SK-N-SH treated with all-trans-retinoic acid at 6 μM for 48 hours (cell line): ENCODE results near the gene GRK1.

ENCODE experiments used
- ATAC-seq: fragments of 200-7000 bp; cut with Tn5 transposase; 3 replicates; pipeline ENCODE4 v1.9.1; 2020; ENCODE audit warnings: mild to moderate bottlenecking, moderate library complexity
- ARNTL ChIP-seq: fragments of 450-650 bp; formaldehyde crosslinking; IDR thresholded peaks from 2 replicates; pipeline ENCODE4 v1.5.0; 2020; ENCODE audit warnings: low read depth, mild to moderate bottlenecking, moderate library complexity, borderline replicate concordance
- BACH2 ChIP-seq: fragments of 250-450 bp; sonication (Bioruptor Pico); IDR thresholded peaks from 2 replicates; pipeline ENCODE4 v1.9.0; 2021; ENCODE audit warnings: mild to moderate bottlenecking, borderline replicate concordance
- CREB5 ChIP-seq: fragments of 250-450 bp; sonication (Bioruptor Pico); IDR thresholded peaks from 2 replicates; pipeline ENCODE4 v1.5.1; 2020; ENCODE audit warnings: low read depth, mild to moderate bottlenecking, moderate library complexity
- CSDC2 ChIP-seq: fragments of 250-450 bp; sonication (Bioruptor Pico); IDR thresholded peaks from 2 replicates; pipeline ENCODE4 v1.5.0; 2020; ENCODE audit warnings: mild to moderate bottlenecking, moderate library complexity
- CSRNP3 ChIP-seq: fragments of 250-450 bp; sonication (Bioruptor Pico); IDR thresholded peaks from 2 replicates; pipeline ENCODE4 v1.5.1; 2021; ENCODE audit warnings: mild to moderate bottlenecking, moderate library complexity
- ESRRG ChIP-seq: fragments of 250-450 bp; sonication (Bioruptor Pico); IDR thresholded peaks from 2 replicates; pipeline ENCODE4 v1.6.1; 2021; ENCODE audit warnings: mild to moderate bottlenecking
- GLIS3 ChIP-seq: fragments of 250-450 bp; sonication (Bioruptor Pico); IDR thresholded peaks from 2 replicates; pipeline ENCODE4 v1.5.0; 2020; ENCODE audit warnings: mild to moderate bottlenecking, moderate library complexity
- ISL1 ChIP-seq: fragments of 250-450 bp; sonication (Bioruptor Pico); IDR thresholded peaks from 2 replicates; pipeline ENCODE4 v2.1.2; 2022; ENCODE audit warnings: mild to moderate bottlenecking, moderate library complexity
- OSR1 ChIP-seq: fragments of 250-450 bp; sonication (Bioruptor Pico); IDR thresholded peaks from 2 replicates; pipeline ENCODE4 v1.8.0; 2022; ENCODE audit warnings: moderate library complexity, mild to moderate bottlenecking, inconsistent platforms
- PATZ1 ChIP-seq: fragments of 250-450 bp; sonication (Bioruptor Pico); IDR thresholded peaks from 2 replicates; pipeline ENCODE4 v1.8.0; 2020; ENCODE audit warnings: mild to moderate bottlenecking, moderate library complexity, borderline replicate concordance
- POU6F1 ChIP-seq: fragments of 250-450 bp; sonication (Bioruptor Pico); IDR thresholded peaks from 2 replicates; pipeline ENCODE4 v1.8.0; 2021; ENCODE audit warnings: low read depth, mild to moderate bottlenecking, moderate library complexity, borderline replicate concordance
- PPARA ChIP-seq: fragments of 250-450 bp; sonication (Bioruptor Pico); IDR thresholded peaks from 2 replicates; pipeline ENCODE4 v1.5.0; 2020; ENCODE audit warnings: mild to moderate bottlenecking, borderline replicate concordance
- SNAI2 ChIP-seq: fragments of 250-450 bp; sonication (Bioruptor Pico); IDR thresholded peaks from 2 replicates; pipeline ENCODE4 v1.5.0; 2020; ENCODE audit warnings: mild to moderate bottlenecking, moderate library complexity
- TCF4 ChIP-seq: fragments of 250-450 bp; sonication (Bioruptor Pico); IDR thresholded peaks from 2 replicates; pipeline ENCODE4 v1.8.0; 2021; ENCODE audit warnings: mild to moderate bottlenecking, moderate library complexity, borderline replicate concordance
- TOX ChIP-seq: fragments of 250-450 bp; sonication (Bioruptor Pico); IDR thresholded peaks from 2 replicates; pipeline ENCODE4 v1.8.0; 2021; ENCODE audit warnings: mild to moderate bottlenecking, moderate library complexity, borderline replicate concordance
- ZC3H10 ChIP-seq: fragments of 250-450 bp; sonication (Bioruptor Pico); IDR thresholded peaks from 2 replicates; pipeline ENCODE4 v1.5.1; 2021; ENCODE audit warnings: mild to moderate bottlenecking, moderate library complexity
- ZFP3 ChIP-seq: fragments of 250-450 bp; sonication (Bioruptor Pico); IDR thresholded peaks from 2 replicates; pipeline ENCODE4 v1.5.0; 2020; ENCODE audit warnings: mild to moderate bottlenecking, moderate library complexity
- ZFP30 ChIP-seq: fragments of 450-650 bp; formaldehyde crosslinking; IDR thresholded peaks from 2 replicates; pipeline ENCODE4 v1.5.0; 2022; ENCODE audit warnings: mild to moderate bottlenecking, moderate library complexity
- ZNF565 ChIP-seq: fragments of 450-650 bp; formaldehyde crosslinking; conservative IDR thresholded peaks from 2 replicates; pipeline ENCODE4 v1.5.0; 2020; ENCODE audit warnings: low read depth, mild to moderate bottlenecking, moderate library complexity
- ZNF70 ChIP-seq: fragments of 450-650 bp; formaldehyde crosslinking; IDR thresholded peaks from 2 replicates; pipeline ENCODE4 v1.5.0; 2020; ENCODE audit warnings: mild to moderate bottlenecking, moderate library complexity
- ZNF8 ChIP-seq: fragments of 450-650 bp; formaldehyde crosslinking; IDR thresholded peaks from 2 replicates; pipeline ENCODE4 v1.5.0; 2020; ENCODE audit warnings: mild to moderate bottlenecking, moderate library complexity

The GRK1 gene

GRCh38 chr13:113734099-113734825 lies 67.2 kb downstream of the GRK1 start (continued):
- no peak for TF ChIP-seq ARNTL

GRCh38 chr13:113734826-113735125 lies 67.8 kb downstream of the GRK1 start:
- ATAC-seq, result no peak
- TF ChIP-seq ZNF70 (CRISPR knock-in tag), result no peak
- no peak for TF ChIP-seq GLIS3 (CRISPR knock-in tag)
- no peak for TF ChIP-seq PPARA (CRISPR knock-in tag)
- TF ChIP-seq CREB5, result no peak
- TF ChIP-seq ZNF565 (CRISPR knock-in tag), result no peak
- TF ChIP-seq CSDC2 (CRISPR knock-in tag), result no peak
- no peak for TF ChIP-seq TOX (CRISPR knock-in tag)
- no peak for TF ChIP-seq SNAI2 (CRISPR knock-in tag)
- TF ChIP-seq ARNTL, result no peak
- TF ChIP-seq, all 23 proteins: peak for 0

- TF ChIP-seq PATZ1 (CRISPR knock-in tag), result no peak
Measured at GRCh38 chr13:113735194-113735593, 68.2 kb downstream of the GRK1 start.

GRCh38 chr13:113735750-113736149 lies 68.7 kb downstream of the GRK1 start:
- ATAC-seq, result no peak
- TF ChIP-seq ZFP3 (CRISPR knock-in tag) (no peak), TCF4 (no peak), PPARA (CRISPR knock-in tag) (no peak), ESRRG (CRISPR knock-in tag) (no peak), ZC3H10 (no peak), BACH2 (CRISPR knock-in tag) (no peak), CSRNP3 (CRISPR knock-in tag) (no peak), ZNF8 (CRISPR knock-in tag) (no peak), ZFP30 (no peak), ISL1 (no peak), ARNTL (no peak), POU6F1 (CRISPR knock-in tag) (no peak)

More at GRCh38 chr13:113735194-113735593, 68.2 kb downstream of the GRK1 start:
- no peak for ATAC-seq

- no peak for ATAC-seq
- no peak for TF ChIP-seq ZFP30
- TF ChIP-seq CREB5, result no peak
- no peak for TF ChIP-seq ZNF565 (CRISPR knock-in tag)
- TF ChIP-seq ESRRG (CRISPR knock-in tag), result no peak
- TF ChIP-seq OSR1, result no peak
- TF ChIP-seq ISL1, result no peak
- TF ChIP-seq PPARA (CRISPR knock-in tag), result no peak
- no peak for TF ChIP-seq CSRNP3 (CRISPR knock-in tag)
- no peak for TF ChIP-seq GLIS3 (CRISPR knock-in tag)
- no peak for TF ChIP-seq PATZ1 (CRISPR knock-in tag)
Measured at GRCh38 chr13:113736258-113736731, 69.3 kb downstream of the GRK1 start.
